GM23338 (cell line): ENCODE data around the gene MSANTD4. TPM values are rescaled to one million over a fixed set of nuclear protein-coding genes. Genes with fewer than 3 reads are reported as not detected.

ENCODE experiments used
- ATAC-seq: fragments of 200-7000 bp; cut with Tn5 transposase; 3 replicates; pipeline ENCODE4 v1.9.1; 2020
- DNase-seq: peaks from one replicate; pipeline ENCODE4 v3.0.0-alpha.2; 2015; ENCODE audit warnings: low spot score
- H2AFZ ChIP-seq: fragments of 200-600 bp; sonication (generic); 2 replicates; pipeline ENCODE4 v1.8.0; 2016; ENCODE audit warnings: antibody characterized with exemption, mild to moderate bottlenecking, moderate library complexity
- H3F3A ChIP-seq: fragments of 200-600 bp; sonication (generic); replicated peaks from 2 replicates; pipeline ENCODE4 v1.8.0; 2017; ENCODE audit warnings: antibody characterized with exemption, mixed run types, low read depth
- H3K27ac ChIP-seq: fragments of 200-600 bp; sonication (generic); 2 replicates; pipeline ENCODE4 v1.6.1; 2016; ENCODE audit warnings: low read depth
- H3K27me3 ChIP-seq: fragments of 200-600 bp; sonication (generic); 2 replicates; pipeline ENCODE4 v1.8.0; 2016; ENCODE audit warnings: mild to moderate bottlenecking, mixed run types, moderate library complexity; ENCODE audit not compliant: insufficient read depth
- H3K36me3 ChIP-seq: fragments of 200-600 bp; sonication (generic); 2 replicates; pipeline ENCODE4 v1.8.0; 2016; ENCODE audit warnings: mild to moderate bottlenecking; ENCODE audit not compliant: insufficient read depth
- H3K4me1 ChIP-seq: fragments of 200-600 bp; sonication (generic); 2 replicates; pipeline ENCODE4 v1.8.0; 2016; ENCODE audit warnings: mild to moderate bottlenecking, moderate library complexity; ENCODE audit not compliant: insufficient read depth
- H3K4me2 ChIP-seq: fragments of 200-600 bp; sonication (generic); 2 replicates; pipeline ENCODE4 v1.7.1; 2017; ENCODE audit warnings: mixed run types
- H3K4me3 ChIP-seq: fragments of 200-600 bp; sonication (generic); 2 replicates; pipeline ENCODE4 v1.6.1; 2016; ENCODE audit warnings: mixed run types
- H3K79me2 ChIP-seq: fragments of 200-600 bp; sonication (generic); replicated peaks from 2 replicates; pipeline ENCODE4 v1.8.0; 2017; ENCODE audit warnings: mild to moderate bottlenecking; ENCODE audit not compliant: insufficient read depth
- H3K9me2 ChIP-seq: fragments of 200-600 bp; sonication (generic); 2 replicates; pipeline ENCODE4 v1.8.0; 2017; ENCODE audit not compliant: insufficient read depth
- H4K20me1 ChIP-seq: fragments of 200-600 bp; sonication (generic); replicated peaks from 2 replicates; pipeline ENCODE4 v1.8.0; 2017; ENCODE audit warnings: mild to moderate bottlenecking; ENCODE audit not compliant: insufficient read depth
- H3K27ac Mint-ChIP-seq: 2 replicates; pipeline ENCODE4 v1.8.0; 2020; ENCODE audit warnings: inconsistent platforms, mild to moderate bottlenecking, moderate library complexity, mixed read lengths
- H3K27me3 Mint-ChIP-seq: 3 replicates; pipeline ENCODE4 v1.8.0; 2022; ENCODE audit warnings: low read depth, mild to moderate bottlenecking, moderate library complexity, mixed read lengths, inconsistent platforms; ENCODE audit not compliant: insufficient read depth, poor library complexity
- H3K36me3 Mint-ChIP-seq: 3 replicates; pipeline ENCODE4 v1.8.0; 2021; ENCODE audit warnings: low read depth, mild to moderate bottlenecking, inconsistent platforms, moderate library complexity, mixed read lengths
- H3K4me1 Mint-ChIP-seq: 3 replicates; pipeline ENCODE4 v1.8.0; 2020; ENCODE audit warnings: mild to moderate bottlenecking, inconsistent platforms, mixed read lengths
- H3K4me3 Mint-ChIP-seq: 3 replicates; pipeline ENCODE4 v1.8.0; 2021; ENCODE audit warnings: moderate library complexity, mild to moderate bottlenecking, inconsistent platforms, mixed read lengths
- H3K9me3 Mint-ChIP-seq: 3 replicates; pipeline ENCODE4 v1.8.0; 2020; ENCODE audit warnings: moderate library complexity, mild to moderate bottlenecking, inconsistent platforms, mixed read lengths
- CREB1 ChIP-seq: fragments of 250-450 bp; sonication (Bioruptor Pico); IDR thresholded peaks from 2 replicates; pipeline ENCODE4 v1.5.0; 2020; ENCODE audit warnings: low read depth, mild to moderate bottlenecking, moderate library complexity
- JUNB ChIP-seq: IDR thresholded peaks from one replicate; pipeline ENCODE4 v1.6.1; 2016; ENCODE audit warnings: antibody characterized with exemption; ENCODE audit not compliant: unreplicated experiment
- ZNF114 ChIP-seq: fragments of 250-450 bp; sonication (Bioruptor Pico); IDR thresholded peaks from 2 replicates; pipeline ENCODE4 v1.5.0; 2020; ENCODE audit warnings: mild to moderate bottlenecking, moderate library complexity
- ZNF331 ChIP-seq: fragments of 250-450 bp; sonication (Bioruptor Pico); IDR thresholded peaks from 2 replicates; pipeline ENCODE4 v1.5.0; 2020; ENCODE audit warnings: low read depth, mild to moderate bottlenecking, moderate library complexity
- polyA plus RNA-seq: library from polyadenylated mRNA; unstranded; fragments of >200 nt; fragmentation: Nextera tagmentation; extraction: Ambion mirVana; gene quantifications from 2 replicates; pipeline ENCODE4 v1.2.1, GENCODE V29; 2016
- total RNA-seq: library from RNA; depleted of rRNA; stranded (reverse); fragments of >200 nt; shearing (Covaris generic); gene quantifications from 2 replicates; pipeline ENCODE4 v1.2.3, GENCODE V29; 2014
- TF ChIP-seq, protein P1 (sequence below): IDR thresholded peaks from one replicate; pipeline ENCODE4 v1.6.1; 2018; ENCODE audit warnings: antibody characterized with exemption; ENCODE audit not compliant: unreplicated experiment
- TF ChIP-seq, protein P2 (sequence below): fragments of 250-450 bp; sonication (Bioruptor Pico); IDR thresholded peaks from 2 replicates; pipeline ENCODE4 v1.5.0; 2020; ENCODE audit warnings: mild to moderate bottlenecking, moderate library complexity

Gene MSANTD4
- total and polyA plus RNA-seq, 2 experiments from 2014 or later: 13.2 to 31.1 TPM

DNA sequence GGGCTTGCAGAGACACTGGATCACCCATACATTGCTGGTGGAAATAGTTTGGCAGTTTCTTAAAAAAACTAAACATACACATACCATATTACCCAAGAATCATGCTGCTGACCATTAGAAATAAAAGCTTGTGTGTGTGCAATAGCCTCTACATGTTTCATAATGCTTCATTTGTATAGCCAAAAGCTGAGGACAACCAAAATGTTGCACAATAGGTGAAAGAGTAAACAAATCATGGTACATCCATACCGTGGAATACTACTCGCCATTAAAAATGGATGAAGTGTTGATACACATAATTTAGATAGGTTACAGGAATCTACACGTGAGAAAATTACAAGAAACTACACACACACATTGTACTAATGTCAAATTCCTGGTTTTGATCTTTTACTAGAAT lies 48.6 kb upstream of the MSANTD4 start:
- ATAC-seq: no peak
- Histone ChIP-seq H3K4me1 (no peaks in the 10 kb centered on the region), H3K4me2 (no peak overlapping the region), H3K27ac (no peak overlapping the region), H3K9me2 (no peaks in the 10 kb centered on the region), H3K36me3 (no peaks in the 10 kb centered on the region), H3F3A (no peaks in the 10 kb centered on the region), H2AFZ (no peak overlapping the region), H3K27me3 (no peaks in the 10 kb centered on the region), H3K79me2 (no peaks in the 10 kb centered on the region), H3K4me3 (no peak overlapping the region), H4K20me1 (no peaks in the 10 kb centered on the region)
- H3K27me3 Mint-ChIP-seq: no peaks in the 10 kb centered on the region
- no peaks in the 10 kb centered on the region; the same call in 2 of the 3 replicates for H3K9me3 Mint-ChIP-seq
- peaks cover 4% of the 10 kb centered on the region for H3K4me1 Mint-ChIP-seq
- no peak overlapping the region for H3K27ac Mint-ChIP-seq
- H3K36me3 Mint-ChIP-seq: no peaks in the 10 kb centered on the region
- TF ChIP-seq ZNF331 (CRISPR knock-in tag) (no peak), CREB1 (CRISPR knock-in tag) (no peak), ZNF114 (CRISPR knock-in tag) (no peak), JUNB (no peak)
- TF ChIP-seq, protein P1, sequence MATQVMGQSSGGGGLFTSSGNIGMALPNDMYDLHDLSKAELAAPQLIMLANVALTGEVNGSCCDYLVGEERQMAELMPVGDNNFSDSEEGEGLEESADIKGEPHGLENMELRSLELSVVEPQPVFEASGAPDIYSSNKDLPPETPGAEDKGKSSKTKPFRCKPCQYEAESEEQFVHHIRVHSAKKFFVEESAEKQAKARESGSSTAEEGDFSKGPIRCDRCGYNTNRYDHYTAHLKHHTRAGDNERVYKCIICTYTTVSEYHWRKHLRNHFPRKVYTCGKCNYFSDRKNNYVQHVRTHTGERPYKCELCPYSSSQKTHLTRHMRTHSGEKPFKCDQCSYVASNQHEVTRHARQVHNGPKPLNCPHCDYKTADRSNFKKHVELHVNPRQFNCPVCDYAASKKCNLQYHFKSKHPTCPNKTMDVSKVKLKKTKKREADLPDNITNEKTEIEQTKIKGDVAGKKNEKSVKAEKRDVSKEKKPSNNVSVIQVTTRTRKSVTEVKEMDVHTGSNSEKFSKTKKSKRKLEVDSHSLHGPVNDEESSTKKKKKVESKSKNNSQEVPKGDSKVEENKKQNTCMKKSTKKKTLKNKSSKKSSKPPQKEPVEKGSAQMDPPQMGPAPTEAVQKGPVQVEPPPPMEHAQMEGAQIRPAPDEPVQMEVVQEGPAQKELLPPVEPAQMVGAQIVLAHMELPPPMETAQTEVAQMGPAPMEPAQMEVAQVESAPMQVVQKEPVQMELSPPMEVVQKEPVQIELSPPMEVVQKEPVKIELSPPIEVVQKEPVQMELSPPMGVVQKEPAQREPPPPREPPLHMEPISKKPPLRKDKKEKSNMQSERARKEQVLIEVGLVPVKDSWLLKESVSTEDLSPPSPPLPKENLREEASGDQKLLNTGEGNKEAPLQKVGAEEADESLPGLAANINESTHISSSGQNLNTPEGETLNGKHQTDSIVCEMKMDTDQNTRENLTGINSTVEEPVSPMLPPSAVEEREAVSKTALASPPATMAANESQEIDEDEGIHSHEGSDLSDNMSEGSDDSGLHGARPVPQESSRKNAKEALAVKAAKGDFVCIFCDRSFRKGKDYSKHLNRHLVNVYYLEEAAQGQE: no peak
- TF ChIP-seq, protein P2, sequence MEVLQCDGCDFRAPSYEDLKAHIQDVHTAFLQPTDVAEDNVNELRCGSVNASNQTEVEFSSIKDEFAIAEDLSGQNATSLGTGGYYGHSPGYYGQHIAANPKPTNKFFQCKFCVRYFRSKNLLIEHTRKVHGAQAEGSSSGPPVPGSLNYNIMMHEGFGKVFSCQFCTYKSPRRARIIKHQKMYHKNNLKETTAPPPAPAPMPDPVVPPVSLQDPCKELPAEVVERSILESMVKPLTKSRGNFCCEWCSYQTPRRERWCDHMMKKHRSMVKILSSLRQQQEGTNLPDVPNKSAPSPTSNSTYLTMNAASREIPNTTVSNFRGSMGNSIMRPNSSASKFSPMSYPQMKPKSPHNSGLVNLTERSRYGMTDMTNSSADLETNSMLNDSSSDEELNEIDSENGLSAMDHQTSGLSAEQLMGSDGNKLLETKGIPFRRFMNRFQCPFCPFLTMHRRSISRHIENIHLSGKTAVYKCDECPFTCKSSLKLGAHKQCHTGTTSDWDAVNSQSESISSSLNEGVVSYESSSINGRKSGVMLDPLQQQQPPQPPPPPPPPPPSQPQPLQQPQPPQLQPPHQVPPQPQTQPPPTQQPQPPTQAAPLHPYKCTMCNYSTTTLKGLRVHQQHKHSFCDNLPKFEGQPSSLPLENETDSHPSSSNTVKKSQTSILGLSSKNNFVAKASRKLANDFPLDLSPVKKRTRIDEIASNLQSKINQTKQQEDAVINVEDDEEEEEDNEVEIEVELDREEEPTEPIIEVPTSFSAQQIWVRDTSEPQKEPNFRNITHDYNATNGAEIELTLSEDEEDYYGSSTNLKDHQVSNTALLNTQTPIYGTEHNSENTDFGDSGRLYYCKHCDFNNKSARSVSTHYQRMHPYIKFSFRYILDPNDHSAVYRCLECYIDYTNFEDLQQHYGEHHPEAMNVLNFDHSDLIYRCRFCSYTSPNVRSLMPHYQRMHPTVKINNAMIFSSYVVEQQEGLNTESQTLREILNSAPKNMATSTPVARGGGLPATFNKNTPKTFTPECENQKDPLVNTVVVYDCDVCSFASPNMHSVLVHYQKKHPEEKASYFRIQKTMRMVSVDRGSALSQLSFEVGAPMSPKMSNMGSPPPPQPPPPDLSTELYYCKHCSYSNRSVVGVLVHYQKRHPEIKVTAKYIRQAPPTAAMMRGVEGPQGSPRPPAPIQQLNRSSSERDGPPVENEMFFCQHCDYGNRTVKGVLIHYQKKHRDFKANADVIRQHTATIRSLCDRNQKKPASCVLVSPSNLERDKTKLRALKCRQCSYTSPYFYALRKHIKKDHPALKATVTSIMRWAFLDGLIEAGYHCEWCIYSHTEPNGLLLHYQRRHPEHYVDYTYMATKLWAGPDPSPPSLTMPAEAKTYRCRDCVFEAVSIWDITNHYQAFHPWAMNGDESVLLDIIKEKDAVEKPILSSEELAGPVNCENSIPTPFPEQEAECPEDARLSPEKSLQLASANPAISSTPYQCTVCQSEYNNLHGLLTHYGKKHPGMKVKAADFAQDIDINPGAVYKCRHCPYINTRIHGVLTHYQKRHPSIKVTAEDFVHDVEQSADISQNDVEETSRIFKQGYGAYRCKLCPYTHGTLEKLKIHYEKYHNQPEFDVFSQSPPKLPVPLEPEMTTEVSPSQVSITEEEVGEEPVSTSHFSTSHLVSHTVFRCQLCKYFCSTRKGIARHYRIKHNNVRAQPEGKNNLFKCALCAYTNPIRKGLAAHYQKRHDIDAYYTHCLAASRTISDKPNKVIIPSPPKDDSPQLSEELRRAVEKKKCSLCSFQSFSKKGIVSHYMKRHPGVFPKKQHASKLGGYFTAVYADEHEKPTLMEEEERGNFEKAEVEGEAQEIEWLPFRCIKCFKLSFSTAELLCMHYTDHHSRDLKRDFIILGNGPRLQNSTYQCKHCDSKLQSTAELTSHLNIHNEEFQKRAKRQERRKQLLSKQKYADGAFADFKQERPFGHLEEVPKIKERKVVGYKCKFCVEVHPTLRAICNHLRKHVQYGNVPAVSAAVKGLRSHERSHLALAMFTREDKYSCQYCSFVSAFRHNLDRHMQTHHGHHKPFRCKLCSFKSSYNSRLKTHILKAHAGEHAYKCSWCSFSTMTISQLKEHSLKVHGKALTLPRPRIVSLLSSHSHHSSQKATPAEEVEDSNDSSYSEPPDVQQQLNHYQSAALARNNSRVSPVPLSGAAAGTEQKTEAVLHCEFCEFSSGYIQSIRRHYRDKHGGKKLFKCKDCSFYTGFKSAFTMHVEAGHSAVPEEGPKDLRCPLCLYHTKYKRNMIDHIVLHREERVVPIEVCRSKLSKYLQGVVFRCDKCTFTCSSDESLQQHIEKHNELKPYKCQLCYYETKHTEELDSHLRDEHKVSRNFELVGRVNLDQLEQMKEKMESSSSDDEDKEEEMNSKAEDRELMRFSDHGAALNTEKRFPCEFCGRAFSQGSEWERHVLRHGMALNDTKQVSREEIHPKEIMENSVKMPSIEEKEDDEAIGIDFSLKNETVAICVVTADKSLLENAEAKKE (CRISPR knock-in tag): no peak
- no peak overlapping the region for H3K4me3 Mint-ChIP-seq
- no peak for DNase-seq
